GM21528 (cell line): ENCODE data around the gene EBF3.

Experiments used
- ATAC-seq: cut with Tn5 transposase; IDR thresholded peaks from one replicate; pipeline ENCODE4 v1.9.1; 2021; ENCODE audit warnings: mild to moderate bottlenecking, moderate library complexity; ENCODE audit not compliant: unreplicated experiment, low FRiP score

Gene EBF3, protein sequence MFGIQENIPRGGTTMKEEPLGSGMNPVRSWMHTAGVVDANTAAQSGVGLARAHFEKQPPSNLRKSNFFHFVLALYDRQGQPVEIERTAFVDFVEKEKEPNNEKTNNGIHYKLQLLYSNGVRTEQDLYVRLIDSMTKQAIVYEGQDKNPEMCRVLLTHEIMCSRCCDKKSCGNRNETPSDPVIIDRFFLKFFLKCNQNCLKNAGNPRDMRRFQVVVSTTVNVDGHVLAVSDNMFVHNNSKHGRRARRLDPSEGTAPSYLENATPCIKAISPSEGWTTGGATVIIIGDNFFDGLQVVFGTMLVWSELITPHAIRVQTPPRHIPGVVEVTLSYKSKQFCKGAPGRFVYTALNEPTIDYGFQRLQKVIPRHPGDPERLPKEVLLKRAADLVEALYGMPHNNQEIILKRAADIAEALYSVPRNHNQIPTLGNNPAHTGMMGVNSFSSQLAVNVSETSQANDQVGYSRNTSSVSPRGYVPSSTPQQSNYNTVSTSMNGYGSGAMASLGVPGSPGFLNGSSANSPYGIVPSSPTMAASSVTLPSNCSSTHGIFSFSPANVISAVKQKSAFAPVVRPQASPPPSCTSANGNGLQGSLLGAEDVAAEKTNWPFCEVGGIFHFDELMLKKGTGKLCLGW

DNA sequence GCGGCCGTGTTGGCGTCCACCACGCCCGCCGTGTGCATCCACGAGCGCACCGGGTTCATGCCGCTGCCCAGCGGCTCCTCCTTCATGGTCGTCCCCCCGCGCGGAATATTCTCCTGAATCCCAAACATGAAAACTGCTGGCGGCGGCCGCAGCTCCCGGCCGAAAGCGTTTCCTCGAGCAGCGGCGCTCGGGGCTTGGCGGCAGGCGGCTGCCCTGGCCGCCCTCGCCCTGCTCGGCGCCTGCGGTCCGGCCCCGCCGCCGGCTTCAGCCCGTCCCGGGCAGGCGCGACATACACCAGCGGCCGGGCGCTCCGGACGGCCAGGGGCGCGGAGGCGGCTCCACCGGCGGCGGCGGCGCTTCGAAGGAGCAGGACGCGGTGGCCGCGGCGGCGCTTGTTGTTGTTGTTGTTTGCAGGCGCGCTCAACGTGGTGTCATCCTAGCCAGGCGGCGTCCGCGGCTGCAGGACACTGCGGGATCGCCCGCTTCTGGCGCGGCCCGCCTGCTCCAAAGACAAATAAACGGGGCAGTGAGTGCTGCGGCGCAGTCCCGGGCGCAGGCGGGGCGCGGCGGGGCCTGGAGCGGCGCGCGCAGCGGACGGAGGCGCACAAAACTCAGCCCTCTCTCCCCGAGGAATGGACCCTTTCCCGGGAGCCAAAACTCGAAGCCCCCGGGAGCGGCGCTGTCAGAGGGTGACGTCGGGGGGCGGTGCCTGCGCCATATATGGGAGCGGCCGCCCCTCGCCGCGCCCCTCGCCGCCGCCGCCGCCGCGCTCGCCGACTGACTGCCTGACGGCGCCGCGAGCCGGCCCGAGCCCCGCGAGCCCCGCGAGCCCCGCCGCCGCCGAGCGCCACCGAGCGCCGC, at the start of gene EBF3:
TSS of gene EBF3 (minus strand) at position 634 of the 861 bp plus-strand sequence. CDS start at position 128, 506 bp downstream.
- no peak for ATAC-seq

DNA sequence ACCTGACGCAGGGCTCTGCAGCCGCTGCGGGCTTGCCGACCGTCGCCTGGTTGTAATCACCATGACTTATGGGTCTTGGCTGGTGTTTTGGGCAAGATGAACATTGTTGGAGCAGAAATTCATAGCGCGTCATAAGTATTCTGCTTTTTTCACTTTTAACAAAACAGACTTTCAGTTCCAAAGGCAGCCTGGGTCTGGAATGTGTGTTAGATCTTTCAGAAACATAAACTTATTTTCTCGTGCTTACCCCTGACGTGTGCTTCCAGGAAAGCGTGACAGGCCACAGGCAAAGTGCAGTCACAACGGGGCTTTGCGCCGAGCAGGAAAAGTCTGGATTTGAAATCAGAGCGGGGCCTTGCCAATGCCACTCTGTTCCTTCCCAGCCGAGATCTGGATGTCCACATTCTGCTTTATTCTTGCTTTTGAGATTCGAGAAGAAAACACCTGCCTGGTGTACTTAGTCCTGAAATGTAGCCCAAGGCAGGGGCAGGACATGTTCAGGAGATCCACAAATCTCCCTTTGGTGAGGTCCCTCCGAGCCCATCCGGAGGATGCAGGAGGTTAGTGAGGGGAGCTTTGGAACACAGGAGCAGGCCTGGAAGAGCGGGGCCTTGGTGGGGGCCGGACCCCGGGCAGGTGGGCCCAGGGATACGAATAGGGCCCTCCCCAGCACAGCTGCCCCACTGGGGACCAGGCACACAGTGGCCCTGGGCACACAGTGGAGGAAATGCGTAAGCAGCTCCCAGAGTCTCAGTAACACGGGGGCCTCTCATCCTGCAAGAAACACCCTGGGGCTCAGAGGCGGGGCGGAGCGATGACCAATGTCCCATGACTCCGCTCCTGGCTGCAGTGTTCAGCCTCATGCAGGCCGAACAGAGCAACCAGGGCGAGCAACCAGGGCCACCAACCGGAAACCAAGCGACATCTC, 49.5 kb upstream of the EBF3 start:
- ATAC-seq = no peak

DNA sequence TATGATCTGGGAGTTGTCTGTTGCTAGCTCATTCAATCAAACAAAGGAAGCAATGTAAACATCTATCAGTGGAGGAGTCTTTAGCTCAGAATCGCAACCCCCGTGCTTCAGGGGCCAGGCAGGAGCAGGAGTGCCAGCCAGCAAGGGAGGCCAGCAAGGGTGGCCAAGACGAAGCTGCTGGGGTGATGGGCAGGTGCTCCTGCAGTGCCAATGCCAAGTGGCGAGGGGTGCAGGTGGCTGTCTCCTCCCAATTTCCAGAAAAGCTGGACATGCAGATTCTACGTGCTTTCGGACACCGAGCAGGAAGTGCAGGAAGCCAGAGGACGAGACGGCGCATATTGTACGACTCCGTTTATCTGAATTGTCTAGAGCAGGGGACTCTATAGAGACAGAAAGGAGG, 48.1 kb upstream of the EBF3 start:
- no peak for ATAC-seq

GRCh38 chr10:130010653-130011052, 46.6 kb upstream of the EBF3 start:
- no peak for ATAC-seq

DNA sequence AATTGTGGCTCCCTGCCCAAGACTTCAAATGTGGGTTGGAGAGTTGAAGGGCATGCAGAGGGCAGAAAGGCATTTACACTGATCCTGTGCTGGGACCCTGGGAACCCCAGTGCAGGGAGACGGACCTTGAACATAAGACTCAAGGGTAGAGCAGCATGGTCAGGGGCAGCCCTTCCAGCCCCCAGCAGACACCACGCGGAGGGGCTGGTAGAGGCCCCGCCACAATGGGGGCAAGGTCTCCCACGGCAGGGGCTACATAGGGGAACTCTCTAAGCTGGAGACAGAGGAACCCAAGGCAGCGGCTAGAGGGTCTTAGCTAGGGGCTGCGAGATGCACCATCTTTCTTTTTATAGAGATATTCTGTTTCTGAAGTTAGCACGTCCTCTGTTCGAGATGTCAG, 45.2 kb upstream of the EBF3 start:
- ATAC-seq = no peak

- no peak for ATAC-seq
Measured at GRCh38 chr10:130003787-130004613, 39.9 kb upstream of the EBF3 start.

GRCh38 chr10:130003166-130003565, 39.1 kb upstream of the EBF3 start:
- no peak for ATAC-seq

- ATAC-seq = no peak
Measured at GRCh38 chr10:130002606-130003005, 38.5 kb upstream of the EBF3 start.

- no peak for ATAC-seq
Measured at GRCh38 chr10:130000918-130001317, 36.8 kb upstream of the EBF3 start.

DNA sequence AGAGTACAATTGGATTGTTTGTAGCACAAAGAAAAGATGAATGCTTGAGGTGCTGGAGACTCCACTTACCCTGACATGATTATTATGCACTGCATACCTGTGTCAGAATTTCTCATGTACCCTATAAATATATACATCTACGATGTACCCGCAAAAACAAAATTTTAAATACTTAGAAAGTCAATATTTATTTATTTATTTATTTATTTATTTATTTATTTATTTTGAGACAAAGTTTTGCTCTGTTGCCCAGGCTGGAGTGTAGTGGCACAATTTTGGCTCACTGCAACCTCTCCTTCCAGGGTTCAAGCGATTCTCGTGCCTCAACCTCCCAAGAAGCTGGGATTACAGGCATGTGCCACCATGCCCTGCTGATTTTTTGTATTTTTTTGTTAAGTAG, 35.1 kb upstream of the EBF3 start:
- ATAC-seq = no peak

DNA sequence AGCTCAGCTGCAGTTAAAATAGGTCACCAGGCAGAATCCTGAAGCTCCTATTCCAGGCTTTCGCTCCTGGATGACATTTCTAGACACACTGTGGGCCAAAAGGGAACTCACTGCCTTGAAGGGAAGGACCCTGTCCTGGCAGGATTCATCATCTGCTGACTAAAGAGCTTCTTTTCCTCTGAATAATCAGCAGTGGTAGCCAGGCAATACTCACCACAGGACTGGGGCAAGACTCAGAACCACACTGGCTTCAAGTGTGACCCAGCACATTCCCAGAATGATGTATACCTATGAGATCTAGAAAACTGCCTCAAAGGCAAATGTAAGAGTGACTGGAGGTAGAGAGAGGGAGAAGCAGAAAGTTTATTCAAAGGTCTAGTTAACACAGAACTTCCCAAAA, 29.5 kb upstream of the EBF3 start:
- no peak for ATAC-seq

GRCh38 chr10:129992356-129992755, 28.3 kb upstream of the EBF3 start:
- ATAC-seq = no peak

DNA sequence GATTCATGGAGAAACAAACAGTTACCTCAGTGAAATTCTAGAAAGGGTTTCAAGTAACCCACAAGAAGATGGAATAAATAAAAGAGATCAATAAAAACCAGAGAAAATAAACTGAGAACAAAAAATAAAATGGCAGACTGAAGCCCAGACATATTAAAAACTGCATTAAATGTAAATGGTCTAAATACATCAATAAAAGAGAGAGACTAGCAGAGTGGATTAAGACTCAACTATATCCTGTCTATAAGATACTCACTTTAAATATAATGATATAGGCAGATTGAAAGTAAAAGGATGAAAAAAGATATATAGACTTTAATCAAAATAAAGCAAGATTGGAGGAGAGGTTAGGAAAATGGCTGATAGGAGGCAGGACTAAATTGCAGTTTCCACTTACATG, 18.8 kb upstream of the EBF3 start:
- ATAC-seq = no peak

DNA sequence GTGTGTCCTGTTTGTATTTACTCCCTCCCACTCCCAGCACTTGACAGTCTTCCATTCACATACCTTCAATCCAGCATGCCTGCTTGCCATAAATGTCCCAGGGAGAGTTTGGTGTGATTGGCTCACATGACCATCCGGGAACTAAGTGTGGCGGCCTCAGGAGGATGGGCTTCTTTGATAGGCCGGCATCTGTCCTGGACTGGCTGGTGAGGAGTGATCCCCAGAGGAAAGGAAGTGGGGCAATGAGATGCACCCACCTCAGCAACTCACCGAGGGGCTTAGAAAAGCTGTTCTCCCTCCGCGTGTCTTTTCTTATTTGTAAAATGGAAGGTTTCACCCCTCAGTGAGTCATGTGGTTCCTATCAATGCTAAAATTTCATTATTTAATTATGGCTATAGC, 14.9 kb upstream of the EBF3 start:
- ATAC-seq = no peak

GRCh38 chr10:129978322-129978721, 14.2 kb upstream of the EBF3 start:
- ATAC-seq = no peak

GRCh38 chr10:129977794-129978193, 13.7 kb upstream of the EBF3 start:
- no peak for ATAC-seq

DNA sequence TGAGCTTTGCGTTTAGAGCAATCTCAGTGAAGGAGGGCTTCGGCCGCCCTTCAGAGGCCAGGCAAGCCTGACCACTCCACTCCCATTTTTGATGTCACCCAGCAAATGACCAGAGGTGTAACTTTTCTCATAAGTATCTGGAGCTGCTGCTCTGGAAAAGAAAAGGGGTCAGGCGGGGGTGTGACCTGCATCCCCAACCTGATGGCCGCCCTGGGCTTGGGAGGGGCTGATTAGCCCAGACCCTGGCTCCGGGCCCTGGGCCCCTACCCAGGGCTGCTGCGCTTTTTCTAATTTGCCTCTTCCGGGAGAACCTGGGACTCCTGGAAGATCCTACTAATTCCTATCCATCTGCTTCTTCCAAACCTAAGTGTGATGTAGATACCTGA, 9.6 kb upstream of the EBF3 start:
- no peak for ATAC-seq

- ATAC-seq = no peak
Measured at GRCh38 chr10:129972966-129973673, 9.0 kb upstream of the EBF3 start.
